Measurements from ENCODE around the gene RBM8A.

RBM8A gene

GRCh38 chr1:145942405-145942804 is 15.1 kb upstream of the RBM8A start:
- peaks cover 10% of the 10 kb centered on the region for H3K4me1 ChIP-seq (ENCODE audit: insufficient read depth, low read length, severe bottlenecking)
- H3F3A ChIP-seq (ENCODE audit: insufficient read depth, low read length), result no peaks in the 10 kb centered on the region
- no peaks in the 10 kb centered on the region for H3K9me3 ChIP-seq (ENCODE audit: low read length)
- no peak overlapping the region for H3K27ac ChIP-seq (ENCODE audit: low read depth, low read length, poor library complexity, severe bottlenecking)
- TF ChIP-seq EZH2 (IDR thresholded peaks at IDR 0.05; ENCODE audit: borderline replicate concordance, low read length) (no peak), CTCF (IDR thresholded peaks at IDR 0.05; ENCODE audit: low read length) (no peak)
- no peaks in the 10 kb centered on the region for H4K20me1 ChIP-seq (ENCODE audit: insufficient read depth, low read length)
- H2AFZ ChIP-seq (ENCODE audit: low read length), result no peak overlapping the region
- no peaks in the 10 kb centered on the region for H3K9me2 ChIP-seq (ENCODE audit: low read depth, low read length)
- no peak overlapping the region for H3K4me3 ChIP-seq (ENCODE audit: low read depth, low read length, poor library complexity, severe bottlenecking)
- no peak overlapping the region for H3K4me2 ChIP-seq (ENCODE audit: low read length)
- no peaks in the 10 kb centered on the region for H3K27me3 ChIP-seq (ENCODE audit: insufficient read depth, low read length)
- no peak overlapping the region for H3K9ac ChIP-seq (ENCODE audit: low read length)
- H3K79me2 ChIP-seq (ENCODE audit: insufficient read depth, low read length), result no peaks in the 10 kb centered on the region
- H3K36me3 ChIP-seq (ENCODE audit: insufficient read depth, low read length), result peaks cover 17% of the 10 kb centered on the region

- Histone ChIP-seq H3K79me2 (ENCODE audit: insufficient read depth, low read length) (no peaks in the 10 kb centered on the region), H3K36me3 (ENCODE audit: insufficient read depth, low read length) (peaks cover 17% of the 10 kb centered on the region), H3K27ac (ENCODE audit: low read depth, low read length, poor library complexity, severe bottlenecking) (no peak overlapping the region), H2AFZ (ENCODE audit: low read length) (no peak overlapping the region), H3K9me2 (ENCODE audit: low read depth, low read length) (no peaks in the 10 kb centered on the region), H3F3A (ENCODE audit: insufficient read depth, low read length) (no peaks in the 10 kb centered on the region), H4K20me1 (ENCODE audit: insufficient read depth, low read length) (no peaks in the 10 kb centered on the region), H3K4me2 (ENCODE audit: low read length) (no peak overlapping the region), H3K4me3 (ENCODE audit: low read depth, low read length, poor library complexity, severe bottlenecking) (no peak overlapping the region), H3K9ac (ENCODE audit: low read length) (no peak overlapping the region), H3K9me3 (ENCODE audit: low read length) (no peaks in the 10 kb centered on the region), H3K27me3 (ENCODE audit: insufficient read depth, low read length) (no peaks in the 10 kb centered on the region), H3K4me1 (ENCODE audit: insufficient read depth, low read length, severe bottlenecking) (peaks cover 26% of the 10 kb centered on the region)
- TF ChIP-seq CTCF (IDR thresholded peaks at IDR 0.05; ENCODE audit: low read length), result no peak
- no peak for TF ChIP-seq EZH2 (IDR thresholded peaks at IDR 0.05; ENCODE audit: borderline replicate concordance, low read length)
These were observed 10.2 kb upstream of the RBM8A start for GRCh38 chr1:145937436-145937835.

- no peak for TF ChIP-seq EZH2 (IDR thresholded peaks at IDR 0.05; ENCODE audit: borderline replicate concordance, low read length)
- TF ChIP-seq CTCF (IDR thresholded peaks at IDR 0.05; ENCODE audit: low read length), result no peak
- Histone ChIP-seq H4K20me1 (ENCODE audit: insufficient read depth, low read length) (no peaks in the 10 kb centered on the region), H3K36me3 (ENCODE audit: insufficient read depth, low read length) (peaks cover 13% of the 10 kb centered on the region), H3K9me3 (ENCODE audit: low read length) (no peaks in the 10 kb centered on the region), H3F3A (ENCODE audit: insufficient read depth, low read length) (no peaks in the 10 kb centered on the region), H2AFZ (ENCODE audit: low read length) (no peak overlapping the region), H3K4me2 (ENCODE audit: low read length) (no peak overlapping the region), H3K4me3 (ENCODE audit: low read depth, low read length, poor library complexity, severe bottlenecking) (no peak overlapping the region), H3K9ac (ENCODE audit: low read length) (no peak overlapping the region), H3K27ac (ENCODE audit: low read depth, low read length, poor library complexity, severe bottlenecking) (peak overlapping the region; percentile 10), H3K27me3 (ENCODE audit: insufficient read depth, low read length) (no peaks in the 10 kb centered on the region), H3K79me2 (ENCODE audit: insufficient read depth, low read length) (no peaks in the 10 kb centered on the region), H3K9me2 (ENCODE audit: low read depth, low read length) (no peaks in the 10 kb centered on the region), H3K4me1 (ENCODE audit: insufficient read depth, low read length, severe bottlenecking) (peaks cover 33% of the 10 kb centered on the region)
These were observed 9.0 kb upstream of the RBM8A start for GRCh38 chr1:145936247-145936646.

All from OCI-LY1 (cell line).